SK-N-SH (cell line): ENCODE measurements around the gene DEXI. TPM values are rescaled to one million over a fixed set of nuclear protein-coding genes. Genes with fewer than 3 reads are reported as not detected.

ENCODE experiments used
- CTCF ChIA-PET: fragments of 300-600, 350-600 bp; formaldehyde crosslinking; extraction: SDS; loops from one replicate; lab custom pipeline; 2021; lab: Yijun Ruan, JAX
- POLR2A ChIA-PET: fragments of 350-600 bp; sonication (Branson Sonifier 250); formaldehyde crosslinking; extraction: SDS; loops from one replicate; lab custom pipeline; 2020; ENCODE audit warnings: antibody characterized with exemption, inconsistent platforms; lab: Yijun Ruan, JAX
- DNase-seq: peaks from one replicate; pipeline ENCODE4 v3.0.0; 2012
- H2AFZ ChIP-seq: fragments of 200-600 bp; sonication (generic); 2 replicates; pipeline ENCODE4 v1.8.1; 2016; ENCODE audit warnings: antibody characterized with exemption, mild to moderate bottlenecking, low read depth
- H3F3A ChIP-seq: fragments of 200-600 bp; sonication (generic); replicated peaks from 2 replicates; pipeline ENCODE3; 2016; ENCODE audit warnings: antibody characterized with exemption, mild to moderate bottlenecking; ENCODE audit not compliant: insufficient read depth
- H3K27ac ChIP-seq, 2 experiments: fragments of 200-500 bp in 1 of 2; fragments of 200-600 bp in 1 of 2; sonication (Bioruptor generic) in 1 of 2; sonication (generic), shearing (Covaris generic) in 1 of 2; 2 replicates each; pipeline versions ENCODE4 v1.5.1 to v1.6.1; 2014 to 2016; ENCODE audit warnings: low read depth in 2 of 2, inconsistent platforms in 1 of 2, low read length in 1 of 2, mild to moderate bottlenecking in 1 of 2, mixed read lengths in 1 of 2
- H3K27me3 ChIP-seq: fragments of 200-600 bp; sonication (generic), shearing (Covaris generic); 2 replicates; pipeline ENCODE4 v1.6.1; 2016; ENCODE audit warnings: mixed run types; ENCODE audit not compliant: insufficient read depth
- H3K36me3 ChIP-seq, 2 experiments: fragments of 200-500 bp in 1 of 2; fragments of 200-600 bp in 1 of 2; sonication (Bioruptor generic) in 1 of 2; sonication (generic) in 1 of 2; replicated peaks in 1 of 2; 2 replicates each; pipeline versions ENCODE3 to v1.5.1; 2014 to 2016; ENCODE audit warnings: low read length in 1 of 2, mild to moderate bottlenecking in 1 of 2; ENCODE audit not compliant: insufficient read depth in 2 of 2, control insufficient read depth in 1 of 2
- H3K4me1 ChIP-seq, 2 experiments: fragments of 200-500 bp in 1 of 2; fragments of 200-600 bp in 1 of 2; sonication (Bioruptor generic) in 1 of 2; sonication (generic), shearing (Covaris generic) in 1 of 2; 2 replicates each; pipeline versions ENCODE4 v1.5.1 to v1.6.1; 2014 to 2016; ENCODE audit warnings: low read depth in 1 of 2, low read length in 1 of 2, mixed run types in 1 of 2; ENCODE audit not compliant: insufficient read depth in 2 of 2, control insufficient read depth in 1 of 2
- H3K4me2 ChIP-seq: fragments of 200-600 bp; sonication (generic), shearing (Covaris generic); 2 replicates; pipeline ENCODE4 v1.6.1; 2017; ENCODE audit warnings: mixed run types
- H3K4me3 ChIP-seq, 2 experiments: fragments of 200-500 bp in 1 of 2; fragments of 200-600 bp in 1 of 2; sonication (Bioruptor generic) in 1 of 2; sonication (generic), shearing (Covaris generic) in 1 of 2; 2 replicates each; pipeline versions ENCODE4 v1.5.1 to v1.8.1; 2014 to 2016; ENCODE audit warnings: low read depth in 2 of 2, inconsistent platforms in 1 of 2, low read length in 1 of 2, mild to moderate bottlenecking in 1 of 2, mixed read lengths in 1 of 2, moderate library complexity in 1 of 2
- H3K79me2 ChIP-seq: fragments of 200-600 bp; sonication (generic); 2 replicates; pipeline ENCODE4 v1.8.1; 2017; ENCODE audit warnings: mild to moderate bottlenecking; ENCODE audit not compliant: insufficient read depth
- H3K9ac ChIP-seq: fragments of 200-600 bp; sonication (generic); 2 replicates; pipeline ENCODE4 v1.6.1; 2017; ENCODE audit warnings: mixed run types
- H3K9me2 ChIP-seq: fragments of 200-600 bp; sonication (generic); 2 replicates; pipeline ENCODE4 v1.6.1; 2017; ENCODE audit warnings: mixed run types
- H3K9me3 ChIP-seq: fragments of 200-600 bp; sonication (generic); 2 replicates; pipeline ENCODE4 v1.6.1; 2017; ENCODE audit warnings: mixed run types, mild to moderate bottlenecking, moderate library complexity
- H4K20me1 ChIP-seq: fragments of 200-600 bp; sonication (generic); 2 replicates; pipeline ENCODE4 v1.6.1; 2017; ENCODE audit warnings: mild to moderate bottlenecking, mixed run types; ENCODE audit not compliant: insufficient read depth
- EP300 ChIP-seq, 2 experiments: IDR thresholded peaks; 2 replicates each; pipeline versions ENCODE4 v1.4.0 to v1.6.1; 2012; ENCODE audit warnings: borderline replicate concordance in 1 of 2, low read depth in 1 of 2, low read length in 1 of 2
- GATA2 ChIP-seq: sonication (generic); formaldehyde crosslinking; IDR thresholded peaks from 2 replicates; pipeline ENCODE4 v1.5.0; 2020; ENCODE audit warnings: mild to moderate bottlenecking, missing genetic modification reagents
- JUND ChIP-seq: IDR thresholded peaks from 2 replicates; pipeline ENCODE4 v1.4.0; 2012
- MEF2A ChIP-seq: IDR thresholded peaks from 2 replicates; pipeline ENCODE4 v1.4.0; 2012; ENCODE audit warnings: low read depth, borderline replicate concordance
- MXI1 ChIP-seq: IDR thresholded peaks from 2 replicates; pipeline ENCODE4 v1.6.1; 2012; ENCODE audit warnings: mild to moderate bottlenecking, low read depth, low read length, improper control_type of control experiment
- RAD21 ChIP-seq: IDR thresholded peaks from 2 replicates; pipeline ENCODE4 v1.6.1; 2012; ENCODE audit warnings: mild to moderate bottlenecking, low read length
- SIN3A ChIP-seq: IDR thresholded peaks from 2 replicates; pipeline ENCODE4 v1.6.1; 2012; ENCODE audit warnings: low read depth, mild to moderate bottlenecking, low read length, moderate library complexity, borderline replicate concordance
- SMC3 ChIP-seq: IDR thresholded peaks from 2 replicates; pipeline ENCODE4 v1.6.1; 2012; ENCODE audit warnings: low read depth, low read length, improper control_type of control experiment
- TAF1 ChIP-seq: IDR thresholded peaks from 2 replicates; pipeline ENCODE4 v1.6.1; 2012; ENCODE audit warnings: low read depth, mild to moderate bottlenecking, low read length, moderate library complexity, borderline replicate concordance
- WGBS: methylation state at CpG from one replicate; pipeline ENCODE4 v1.1.6; 2017; ENCODE audit warnings: low lambda C conversion rate; 5-methylcytosine and 5-hydroxymethylcytosine counted together
- polyA plus RNA-seq, 3 experiments: library from polyadenylated mRNA; depleted of rRNA; stranded (reverse); fragments of >200 nt; gene quantifications; 2 replicates each; pipeline ENCODE4 v1.2.3, GENCODE V29; 2012
- TF ChIP-seq, protein P1 (sequence below): fragments of 200-600 bp; sonication (generic); IDR thresholded peaks from 2 replicates; pipeline ENCODE4 v1.6.1; 2017; ENCODE audit warnings: antibody characterized with exemption, mild to moderate bottlenecking, moderate library complexity
- TF ChIP-seq, protein P2 (sequence below): IDR thresholded peaks from 2 replicates; pipeline ENCODE4; 2012
- TF ChIP-seq, protein P3 (sequence below): IDR thresholded peaks from 2 replicates; pipeline ENCODE4 v1.4.0; 2012; ENCODE audit warnings: low read depth

Gene DEXI
- polyA plus RNA-seq, 1 of the 3 experiments (the other 2 are of a cell fraction), result 55.5 TPM

DNA sequence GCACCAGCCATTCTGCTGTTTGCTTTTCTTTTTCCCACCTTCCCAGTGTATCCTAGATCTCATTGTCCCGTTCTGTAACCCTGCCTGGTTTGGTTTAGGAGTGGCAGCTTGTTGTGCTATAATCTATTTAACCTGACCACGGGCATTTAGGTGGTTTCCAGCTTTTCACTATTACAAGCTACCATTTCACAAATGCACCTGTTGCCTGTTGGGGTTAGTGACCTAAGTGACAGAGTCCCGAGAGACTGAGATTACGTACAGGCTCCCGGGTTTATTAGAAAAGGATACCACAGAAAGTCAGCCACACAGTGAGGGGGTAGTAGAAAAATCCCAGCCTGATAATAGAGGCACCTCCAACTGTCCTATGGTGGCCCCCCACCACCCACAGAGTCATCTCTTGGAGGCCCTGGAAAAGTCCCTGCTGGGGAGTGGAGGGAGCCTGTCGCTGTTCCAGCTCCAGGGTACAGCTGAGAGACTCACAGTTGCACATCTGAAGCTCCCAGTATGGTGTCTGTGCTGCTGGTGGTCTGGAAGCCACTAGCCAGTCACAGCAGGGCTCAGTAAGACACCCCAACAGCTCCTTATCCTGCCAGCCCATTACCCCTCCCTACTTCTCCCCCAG is 23.3 kb upstream of the DEXI start:
- POLR2A ChIA-PET, result no interaction called here
- 89% methylated on average over 5 of the region's 6 CpGs for WGBS
- H3K9ac ChIP-seq, result no peak overlapping the region
- no peak overlapping the region for H3K4me2 ChIP-seq
- H2AFZ ChIP-seq, result no peak overlapping the region
- peaks cover 13 to 14% of the 10 kb centered on the region in 2 experiments for H3K4me1 ChIP-seq
- H3K36me3 ChIP-seq, result peaks cover 5 to 21% of the 10 kb centered on the region in 2 experiments
- peaks cover 21% of the 10 kb centered on the region for H3F3A ChIP-seq
- no peak overlapping the region for H3K4me3 ChIP-seq
- DNase-seq, result no peak
- TF ChIP-seq, protein P1, sequence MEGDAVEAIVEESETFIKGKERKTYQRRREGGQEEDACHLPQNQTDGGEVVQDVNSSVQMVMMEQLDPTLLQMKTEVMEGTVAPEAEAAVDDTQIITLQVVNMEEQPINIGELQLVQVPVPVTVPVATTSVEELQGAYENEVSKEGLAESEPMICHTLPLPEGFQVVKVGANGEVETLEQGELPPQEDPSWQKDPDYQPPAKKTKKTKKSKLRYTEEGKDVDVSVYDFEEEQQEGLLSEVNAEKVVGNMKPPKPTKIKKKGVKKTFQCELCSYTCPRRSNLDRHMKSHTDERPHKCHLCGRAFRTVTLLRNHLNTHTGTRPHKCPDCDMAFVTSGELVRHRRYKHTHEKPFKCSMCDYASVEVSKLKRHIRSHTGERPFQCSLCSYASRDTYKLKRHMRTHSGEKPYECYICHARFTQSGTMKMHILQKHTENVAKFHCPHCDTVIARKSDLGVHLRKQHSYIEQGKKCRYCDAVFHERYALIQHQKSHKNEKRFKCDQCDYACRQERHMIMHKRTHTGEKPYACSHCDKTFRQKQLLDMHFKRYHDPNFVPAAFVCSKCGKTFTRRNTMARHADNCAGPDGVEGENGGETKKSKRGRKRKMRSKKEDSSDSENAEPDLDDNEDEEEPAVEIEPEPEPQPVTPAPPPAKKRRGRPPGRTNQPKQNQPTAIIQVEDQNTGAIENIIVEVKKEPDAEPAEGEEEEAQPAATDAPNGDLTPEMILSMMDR, result no peak
- TF ChIP-seq SMC3 (no peak), RAD21 (no peak), JUND (no peak), SIN3A (no peak), TAF1 (no peak), MXI1 (no peak), EP300 (IDR thresholded peaks at IDR 0.05; ENCODE audit: borderline replicate concordance in 1 of 2, low read depth in 1 of 2, low read length in 1 of 2) (no peak), GATA2 (CRISPR knock-in tag) (no peak)
- TF ChIP-seq, protein P2, sequence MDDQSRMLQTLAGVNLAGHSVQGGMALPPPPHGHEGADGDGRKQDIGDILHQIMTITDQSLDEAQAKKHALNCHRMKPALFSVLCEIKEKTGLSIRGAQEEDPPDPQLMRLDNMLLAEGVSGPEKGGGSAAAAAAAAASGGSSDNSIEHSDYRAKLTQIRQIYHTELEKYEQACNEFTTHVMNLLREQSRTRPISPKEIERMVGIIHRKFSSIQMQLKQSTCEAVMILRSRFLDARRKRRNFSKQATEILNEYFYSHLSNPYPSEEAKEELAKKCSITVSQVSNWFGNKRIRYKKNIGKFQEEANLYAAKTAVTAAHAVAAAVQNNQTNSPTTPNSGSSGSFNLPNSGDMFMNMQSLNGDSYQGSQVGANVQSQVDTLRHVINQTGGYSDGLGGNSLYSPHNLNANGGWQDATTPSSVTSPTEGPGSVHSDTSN, result no peak
- TF ChIP-seq, protein P3, sequence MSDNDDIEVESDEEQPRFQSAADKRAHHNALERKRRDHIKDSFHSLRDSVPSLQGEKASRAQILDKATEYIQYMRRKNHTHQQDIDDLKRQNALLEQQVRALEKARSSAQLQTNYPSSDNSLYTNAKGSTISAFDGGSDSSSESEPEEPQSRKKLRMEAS, result no peak
- H3K9me3 ChIP-seq, result no peaks in the 10 kb centered on the region
- no peak overlapping the region for H3K27ac ChIP-seq
- H4K20me1 ChIP-seq, result no peaks in the 10 kb centered on the region
- no peaks in the 10 kb centered on the region for H3K9me2 ChIP-seq
- H3K27me3 ChIP-seq, result no peaks in the 10 kb centered on the region
- 0 out of 2 replicates have a peak, but pooled peaks cover under 1% of the 10 kb centered on the region for H3K79me2 ChIP-seq
- CTCF ChIA-PET, result interaction anchor here (1.0 to 12.7 kb wide), 8 partner anchors 9 to 748 kb away, joined by 3 to 318 read pairs (median 12); partner anchors contain the start of genes CLEC16A and SOCS1

DNA sequence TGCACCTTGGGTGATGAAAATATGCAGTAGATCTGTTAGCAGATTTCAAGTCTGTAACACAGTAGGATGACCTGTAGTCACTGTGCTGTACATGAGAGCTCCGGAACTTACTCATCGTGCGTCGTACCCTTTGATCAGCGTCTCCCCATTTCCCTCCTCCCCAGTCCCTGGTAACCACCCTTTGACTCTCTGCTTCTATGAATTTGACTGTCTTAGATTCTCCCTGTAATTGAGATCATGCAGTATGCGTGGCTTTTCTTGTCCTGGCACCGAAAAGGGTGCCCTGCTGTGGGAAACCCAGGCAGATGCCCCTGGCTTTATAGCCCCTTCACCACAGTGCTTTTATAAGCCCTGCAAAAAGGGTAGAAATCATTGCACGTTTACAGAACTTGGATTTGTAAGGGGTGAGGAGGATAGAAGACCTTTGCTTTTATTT is 22.6 kb upstream of the DEXI start:
- TF ChIP-seq MEF2A, result no peak
- TF ChIP-seq, protein P1, result no peak
- 89% methylated on average over 8 of the region's 8 CpGs for WGBS
- Histone ChIP-seq H3K4me2 (no peak overlapping the region), H3K27me3 (no peaks in the 10 kb centered on the region), H4K20me1 (no peaks in the 10 kb centered on the region), H3K9ac (no peak overlapping the region), H3K9me3 (no peaks in the 10 kb centered on the region), H3K27ac (no peak overlapping the region), H3K4me3 (no peak overlapping the region), H3K36me3 (peaks cover 5 to 19% of the 10 kb centered on the region in 2 experiments), H3K4me1 (peaks cover 13 to 19% of the 10 kb centered on the region in 2 experiments), H3K79me2 (0 out of 2 replicates have a peak, but pooled peaks cover 7% of the 10 kb centered on the region), H2AFZ (no peak overlapping the region), H3F3A (peaks cover 22% of the 10 kb centered on the region), H3K9me2 (no peaks in the 10 kb centered on the region)
- no peak for DNase-seq
- ChIA-PET POLR2A (no interaction called here), CTCF (interaction anchor here (0.6 to 12.7 kb wide), 39 partner anchors 9 to 749 kb away, joined by 3 to 318 read pairs (median 5); partner anchors contain the start of genes CLEC16A, DEXI, PRM3 and SOCS1)
